Measurements from ENCODE around the gene LMAN2L.

GRCh38 chr2:96767135-96767871 is 27.4 kb upstream of the LMAN2L start:
- TF ChIP-seq CTCF (conservative IDR thresholded peaks at IDR 0.05) (no peak), EZH2 (IDR thresholded peaks at IDR 0.05; ENCODE audit: low read depth) (no peak)
